H1 (cell line): Measurements from ENCODE around the gene STK26. TPM values are rescaled to one million over a fixed set of nuclear protein-coding genes. Genes with fewer than 3 reads are reported as not detected.

Source experiments
- ATF2 ChIP-seq: IDR thresholded peaks from 2 replicates; pipeline ENCODE4 v1.6.1; 2012; ENCODE audit warnings: low read length, inconsistent platforms
- CEBPB ChIP-seq: IDR thresholded peaks from 2 replicates; pipeline ENCODE4 v1.6.1; 2012; ENCODE audit warnings: low read depth, low read length
- CHD7 ChIP-seq: fragments of 300-600 bp; sonication (generic); IDR thresholded peaks from 2 replicates; pipeline ENCODE4 v1.7.1; 2012; ENCODE audit warnings: low read length, moderate library complexity, mild to moderate bottlenecking, inconsistent platforms; ENCODE audit not compliant: insufficient replicate concordance
- HDAC6 ChIP-seq: IDR thresholded peaks from one replicate; pipeline ENCODE4 v1.7.1; 2012; ENCODE audit warnings: low read depth, mild to moderate bottlenecking, inconsistent platforms, low read length, moderate library complexity
- NANOG ChIP-seq: IDR thresholded peaks from 2 replicates; pipeline ENCODE4 v1.6.1; 2011; ENCODE audit warnings: low read length, low read depth, mild to moderate bottlenecking, inconsistent platforms; ENCODE audit not compliant: insufficient read depth, poor library complexity, severe bottlenecking
- POLR2AphosphoS5 ChIP-seq: IDR thresholded peaks from 2 replicates; pipeline ENCODE4 v1.6.1; 2011; ENCODE audit warnings: low read depth, low read length
- TAF1 ChIP-seq: IDR thresholded peaks from 2 replicates; pipeline ENCODE4 v1.6.1; 2011; ENCODE audit warnings: mild to moderate bottlenecking, low read depth, low read length
- TAF7 ChIP-seq: optimal IDR thresholded peaks from 2 replicates; pipeline ENCODE3; 2011; ENCODE audit warnings: low read depth, mild to moderate bottlenecking, inconsistent platforms, low read length, moderate library complexity, borderline replicate concordance
- polyA plus RNA-seq, 7 experiments: library from polyadenylated mRNA; depleted of rRNA in 3 of 7; stranded (reverse) in 5 of 7; unstranded in 2 of 7; fragments of >200 nt in 5 of 7; fragments of 200-250 nt in 2 of 7; gene quantifications; 1 replicate in 5 of 7; 2 replicates in 1 of 7; 4 replicates in 1 of 7; pipeline versions ENCODE4 v1.2.1 to v1.2.3, GENCODE V29; 2011 to 2013; ENCODE audit warnings: missing spikeins in 2 of 7, mixed read lengths in 2 of 7
- total RNA-seq: library from RNA; stranded (reverse); fragmentation: NEBNext Ultra II Directional; extraction: Animal tissue kit (Norgen Biotek cat#: 25700); gene quantifications from 2 replicates; pipeline ENCODE4 v1.2.1, GENCODE V29; 2021

The STK26 gene
- total and polyA plus RNA-seq, 2 of the 8 experiments (the other 6 are each of a cell fraction or from before 2014, with no cell fraction given): 24.2 to 98.2 TPM

GRCh38 chrX:132022967-132023895 is at the start of gene STK26 (continued):
- TF ChIP-seq CEBPB (no peak), TAF7 (peak; percentile 69), POLR2AphosphoS5 (peak; percentile 56), HDAC6 (no peak), ATF2 (no peak), CHD7 (no peak), NANOG (no peak), TAF1 (peak; percentile 91)
